MCF 10A (cell line): ENCODE results near the gene SP2. TPM values are rescaled to one million over a fixed set of nuclear protein-coding genes. Genes with fewer than 3 reads are reported as not detected.

ENCODE experiments used
- BruUV-seq: library from RNA; stranded (reverse); fragments of 400-500 nt; replicated peaks from 2 replicates; lab custom pipeline; 2021; lab: Mats Ljungman, UMichigan
- CTCF ChIA-PET: fragments of 300-600 bp; sonication (Branson Sonifier 250); formaldehyde crosslinking; extraction: SDS; loops from one replicate; lab custom pipeline; 2021; ENCODE audit warnings: antibody characterized with exemption, inconsistent platforms; lab: Yijun Ruan, JAX
- POLR2A ChIA-PET: fragments of 300-600, 350-650 bp; sonication (Branson Sonifier 250); formaldehyde crosslinking; extraction: SDS; loops from one replicate; lab custom pipeline; 2020; ENCODE audit warnings: antibody characterized with exemption, inconsistent platforms; lab: Yijun Ruan, JAX
- DNase-seq: peaks from one replicate; pipeline ENCODE4 v3.0.0-alpha.2; 2018; ENCODE audit not compliant: unreplicated experiment
- H3K27ac Mint-ChIP-seq: one replicate; pipeline ENCODE4 v1.8.0; 2022; ENCODE audit warnings: mild to moderate bottlenecking, low read depth, mixed read lengths; ENCODE audit not compliant: unreplicated experiment
- H3K27me3 Mint-ChIP-seq: one replicate; pipeline ENCODE4 v1.8.0; 2022; ENCODE audit warnings: mixed read lengths; ENCODE audit not compliant: insufficient read depth, unreplicated experiment
- H3K36me3 Mint-ChIP-seq: one replicate; pipeline ENCODE4 v1.8.0; 2022; ENCODE audit warnings: mild to moderate bottlenecking, moderate library complexity, mixed read lengths; ENCODE audit not compliant: insufficient read depth, unreplicated experiment
- H3K4me1 Mint-ChIP-seq: one replicate; pipeline ENCODE4 v1.8.0; 2022; ENCODE audit warnings: mixed read lengths; ENCODE audit not compliant: insufficient read depth, unreplicated experiment
- H3K4me3 Mint-ChIP-seq: one replicate; pipeline ENCODE4 v1.8.0; 2022; ENCODE audit warnings: mild to moderate bottlenecking, moderate library complexity, mixed read lengths; ENCODE audit not compliant: unreplicated experiment
- H3K9me3 Mint-ChIP-seq: one replicate; pipeline ENCODE4 v1.8.0; 2022; ENCODE audit warnings: mixed read lengths; ENCODE audit not compliant: unreplicated experiment
- CTCF ChIP-seq: fragments of 200-600 bp; IDR thresholded peaks from one replicate; pipeline ENCODE4 v1.8.0; 2022; ENCODE audit warnings: antibody characterized with exemption, mild to moderate bottlenecking; ENCODE audit not compliant: unreplicated experiment
- intact Hi-C: fragments of 100-400 bp; cut with micrococcal nuclease; formaldehyde crosslinking; loops from 2 replicates; pipeline ENCODE4 v1.14.1; 2022
- total RNA-seq: library from RNA; stranded (reverse); gene quantifications from 2 replicates; pipeline ENCODE4 v1.2.3, GENCODE V29; 2022

The SP2 gene
- total RNA-seq, 1 experiment from 2014 or later, result 15.1 TPM

DNA sequence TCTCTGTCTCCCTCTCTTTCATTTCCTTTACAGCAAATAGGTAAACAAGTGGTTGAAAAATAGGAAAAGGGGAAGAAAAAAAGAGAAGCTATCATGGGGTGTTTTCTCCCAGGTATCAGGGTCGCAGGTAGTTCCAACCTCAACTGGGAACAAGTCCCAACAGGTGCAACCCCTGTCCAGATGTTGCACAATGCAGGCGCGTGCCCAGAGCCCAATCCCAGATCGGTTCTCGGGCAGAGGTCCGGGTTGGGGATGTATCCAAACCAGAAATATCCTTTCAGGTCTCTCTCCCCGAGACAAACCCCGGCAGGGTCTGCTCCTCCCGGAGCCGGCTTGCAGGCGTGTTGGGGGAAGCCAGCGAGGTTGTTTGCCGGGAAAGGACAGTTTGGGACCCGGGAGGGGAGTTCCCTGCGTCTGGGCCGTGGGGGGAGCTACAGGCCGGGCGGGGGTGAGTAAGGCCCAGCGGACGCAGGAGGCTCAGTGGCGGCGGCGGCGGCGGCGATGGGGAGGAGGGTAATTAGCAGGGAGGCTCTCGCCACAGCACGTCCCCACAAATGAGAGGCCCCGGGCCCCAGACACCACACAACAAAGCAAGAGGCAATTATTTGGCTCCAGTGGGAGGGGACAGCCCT is 23.9 kb upstream of the SP2 start:
- H3K4me1 Mint-ChIP-seq, result no peaks in the 10 kb centered on the region
- no peaks in the 10 kb centered on the region for H3K9me3 Mint-ChIP-seq
- peak; percentile 18 for DNase-seq
- POLR2A ChIA-PET, result interaction anchor here (1.3 kb wide), 1 partner anchor 23 kb away, joined by 6 read pairs; no protein-coding TSS in a partner anchor
- H3K36me3 Mint-ChIP-seq, result no peaks in the 10 kb centered on the region
- intact Hi-C loops, result no loop called here
- H3K27ac Mint-ChIP-seq, result no peak overlapping the region
- no TSS peak for BruUV-seq
- CTCF ChIA-PET, result interaction anchor here (0.7 to 1.8 kb wide), 3 partner anchors 13 to 179 kb away, joined by 3 to 7 read pairs (median 3); no protein-coding TSS in a partner anchor
- peaks cover 35% of the 10 kb centered on the region for H3K27me3 Mint-ChIP-seq
- no peak overlapping the region for H3K4me3 Mint-ChIP-seq
- TF ChIP-seq CTCF, result no peak

DNA sequence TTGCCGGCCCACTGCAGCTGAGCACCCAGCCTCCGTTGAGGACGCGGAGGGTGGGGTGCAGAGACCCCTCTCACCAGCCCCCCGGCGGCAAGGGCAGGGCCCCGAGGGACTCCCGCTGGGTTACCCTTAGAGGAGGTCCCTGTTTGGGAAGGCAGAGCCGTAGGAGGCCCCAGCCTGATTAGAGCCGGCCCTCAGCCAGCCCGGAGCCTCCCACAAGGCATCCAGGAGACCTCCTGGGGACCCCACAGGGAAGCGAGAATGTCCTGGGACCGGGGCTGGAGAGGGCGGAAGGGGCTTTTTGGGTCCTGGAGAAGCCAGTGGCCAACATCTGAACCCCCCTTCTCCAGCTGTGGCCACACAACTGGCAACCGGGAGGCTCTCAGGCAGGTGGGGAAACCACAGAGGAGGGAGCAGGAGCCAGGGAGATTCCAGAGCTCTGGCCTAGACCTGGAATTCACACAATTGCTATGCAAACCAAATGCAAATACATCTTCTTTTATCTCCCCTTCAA is 23.3 kb upstream of the SP2 start:
- BruUV-seq, result no TSS peak
- no peaks in the 10 kb centered on the region for H3K9me3 Mint-ChIP-seq
- H3K4me1 Mint-ChIP-seq, result no peaks in the 10 kb centered on the region
- H3K4me3 Mint-ChIP-seq, result no peak overlapping the region
- DNase-seq, result no peak
- intact Hi-C loops, result no loop called here
- no peaks in the 10 kb centered on the region for H3K36me3 Mint-ChIP-seq
- TF ChIP-seq CTCF, result no peak
- CTCF ChIA-PET, result interaction anchor here (0.8 to 1.8 kb wide), 3 partner anchors 17 to 30 kb away, joined by 3 to 7 read pairs (median 4); no protein-coding TSS in a partner anchor
- POLR2A ChIA-PET, result no interaction called here
- H3K27me3 Mint-ChIP-seq, result peaks cover 36% of the 10 kb centered on the region
- no peak overlapping the region for H3K27ac Mint-ChIP-seq

GRCh38 chr17:47873200-47874090 is 22.6 kb upstream of the SP2 start:
- BruUV-seq, result no TSS peak
- H3K9me3 Mint-ChIP-seq, result no peaks in the 10 kb centered on the region
- TF ChIP-seq CTCF, result no peak
- H3K27me3 Mint-ChIP-seq, result peaks cover 44% of the 10 kb centered on the region
- ChIA-PET CTCF (interaction anchor here (0.8 to 1.8 kb wide), 5 partner anchors 16 to 32 kb away, joined by 3 to 7 read pairs (median 4); partner anchors contain the start of gene SCRN2), POLR2A (no interaction called here)
- no peak for DNase-seq
- H3K36me3 Mint-ChIP-seq, result no peaks in the 10 kb centered on the region
- H3K4me1 Mint-ChIP-seq, result no peaks in the 10 kb centered on the region
- no peak overlapping the region for H3K4me3 Mint-ChIP-seq
- intact Hi-C loops, result no loop called here
- no peak overlapping the region for H3K27ac Mint-ChIP-seq
